GM12865 (cell line): Measurements from ENCODE around the gene PCGF5.
"Not testable (repeated sequence)": the region's sequence is repeated elsewhere in the genome, so short reads cannot be mapped to it uniquely, and the experiment has no call there.

Experiments used
- DNase-seq: peaks from one replicate; pipeline ENCODE4 v3.0.0; 2010; ENCODE audit warnings: low read depth
- H3K4me3 ChIP-seq: 2 replicates; pipeline ENCODE4 v1.5.1; 2011; ENCODE audit warnings: mild to moderate bottlenecking, low read depth, low read length, control low read depth
- CTCF ChIP-seq: IDR thresholded peaks from 2 replicates; pipeline ENCODE4 v1.5.1; 2011; ENCODE audit warnings: low read length, control low read depth, low read depth, inconsistent platforms; ENCODE audit not compliant: insufficient read depth; ENCODE audit errors: missing control alignments

PCGF5 gene

DNA sequence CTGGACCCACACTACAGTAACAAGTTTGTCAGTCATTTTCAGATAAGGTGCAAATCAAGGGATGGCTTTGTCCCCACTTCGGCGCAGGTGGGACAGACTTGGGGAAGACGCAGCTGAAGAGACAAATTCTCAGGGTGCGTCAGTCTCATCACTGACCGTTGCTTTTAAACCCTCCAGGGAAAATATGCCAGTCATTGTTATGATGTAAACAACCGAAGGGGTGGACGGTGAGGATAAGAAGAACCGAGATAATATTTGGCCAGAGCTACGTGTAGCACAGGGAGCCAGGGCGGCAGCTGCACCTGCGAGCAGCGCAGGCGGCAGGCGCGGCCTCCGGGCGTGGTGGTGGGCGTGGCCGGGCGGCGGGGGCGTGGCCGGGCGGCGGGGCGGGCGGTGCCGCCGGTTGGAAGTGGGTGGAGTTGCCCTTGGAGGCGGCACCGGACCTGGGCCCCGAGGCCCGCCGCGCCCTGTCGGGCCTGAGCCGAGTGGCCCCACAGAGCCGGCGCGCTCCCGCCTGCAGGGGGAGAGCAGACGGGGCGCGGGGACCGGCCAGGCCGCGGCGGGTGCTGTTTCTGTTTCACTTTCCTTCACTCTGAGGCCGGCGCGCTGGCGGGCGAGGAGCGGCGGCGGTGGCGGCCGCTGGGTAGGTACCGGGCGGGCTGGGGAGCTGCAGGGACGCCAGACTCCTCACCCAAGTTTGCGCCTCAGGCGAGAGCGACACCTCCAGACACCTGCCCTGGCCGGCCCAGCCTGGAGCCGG, at the start of gene PCGF5:
PCGF5 (plus strand) TSS at position 470 of the 760 bp plus-strand sequence. CDS start 2,209 bp downstream, outside the sequence.
- peak; percentile 97 for DNase-seq
- H3K4me3 ChIP-seq: peak within 1 kb of the TSS; percentile 72
- peak; percentile 41 for TF ChIP-seq CTCF

DNA sequence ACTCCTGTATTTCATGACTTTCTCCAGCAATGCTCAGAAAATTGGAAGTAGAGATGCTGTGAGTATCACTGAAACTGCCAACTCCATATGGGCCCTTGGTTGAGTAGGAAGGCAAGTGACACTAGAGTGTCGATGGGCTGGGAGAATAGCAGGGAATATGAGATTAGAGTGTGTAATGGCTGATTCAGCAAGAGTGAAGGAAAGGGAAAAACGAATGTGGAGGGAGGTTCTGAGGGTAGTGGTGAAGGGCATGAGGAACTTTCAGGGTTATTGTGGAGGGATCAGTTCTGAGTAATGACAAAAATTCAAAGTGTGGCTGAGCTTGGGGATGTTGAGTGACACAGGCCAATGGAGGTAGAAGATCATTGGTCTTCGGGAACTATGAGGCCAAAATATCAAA, 49.0 kb upstream of the PCGF5 start:
- H3K4me3 ChIP-seq: no peak overlapping the region
- no peak for TF ChIP-seq CTCF
- no peak for DNase-seq

DNA sequence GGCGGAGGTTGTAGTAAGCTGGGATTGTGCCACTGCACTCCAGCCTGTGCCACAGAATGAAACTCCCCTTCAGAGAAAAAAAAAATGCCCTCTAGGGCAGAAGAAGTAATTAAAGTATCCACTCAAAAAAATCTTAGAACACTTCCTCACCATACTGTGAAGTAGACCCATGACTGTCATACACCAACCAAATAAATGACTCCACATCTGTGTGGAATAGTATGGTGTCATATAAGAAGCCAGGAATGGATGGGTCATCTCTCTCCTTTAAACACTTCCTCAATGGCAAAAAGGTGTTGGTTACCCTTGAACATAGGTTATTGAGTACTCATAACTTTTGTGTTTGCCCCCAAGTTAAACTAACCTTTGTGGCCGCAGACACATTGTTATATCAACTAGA, 48.1 kb upstream of the PCGF5 start:
- DNase-seq: no peak
- H3K4me3 ChIP-seq: no peak overlapping the region
- no peak for TF ChIP-seq CTCF

GRCh38 chr10:91185239-91185875, 35.1 kb upstream of the PCGF5 start:
- no peak overlapping the region for H3K4me3 ChIP-seq
- TF ChIP-seq CTCF: no peak
- DNase-seq: no peak

GRCh38 chr10:91187156-91187555, 33.3 kb upstream of the PCGF5 start:
- DNase-seq: no peak
- no peak for TF ChIP-seq CTCF
- no peak overlapping the region for H3K4me3 ChIP-seq

- H3K4me3 ChIP-seq, DNase-seq: not testable (repeated sequence)
Observed at GRCh38 chr10:91188010-91188409, 32.5 kb upstream of the PCGF5 start.

DNA sequence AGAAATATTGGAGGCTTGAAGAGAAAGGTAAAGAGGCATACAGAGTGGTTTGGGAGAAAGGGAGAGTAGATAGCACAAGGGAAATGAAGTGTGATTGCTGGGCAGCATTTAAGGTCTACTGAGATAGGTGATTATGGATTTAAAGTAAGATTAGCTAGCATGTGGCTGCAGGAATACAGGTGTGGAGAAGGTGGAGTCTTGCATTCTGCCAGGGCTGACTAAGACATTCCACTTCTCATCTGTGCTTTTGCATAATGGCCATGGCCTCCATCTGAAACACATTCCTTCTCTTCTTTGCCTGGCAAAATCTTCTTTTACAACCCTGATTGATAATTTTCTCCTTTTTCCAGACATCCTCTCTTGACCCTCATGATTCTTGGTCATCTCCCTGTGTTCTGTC, 31.6 kb upstream of the PCGF5 start:
- H3K4me3 ChIP-seq: no peak overlapping the region
- no peak for DNase-seq
- TF ChIP-seq CTCF: no peak
